B cell (primary cell): ENCODE measurements around the gene CPNE4. TPM values are rescaled to one million over a fixed set of nuclear protein-coding genes. Genes with fewer than 3 reads are reported as not detected.

Experiments used
- ATAC-seq: fragments of 200-7000 bp; cut with Tn5 transposase; one replicate; pipeline ENCODE4 v1.10.0; 2021; ENCODE audit warnings: low read depth, mild to moderate bottlenecking, moderate number of reproducible peaks, moderate library complexity
- CTCF ChIA-PET: fragments of 350-600 bp; sonication (Branson Sonifier 250); formaldehyde crosslinking; loops from one replicate; lab custom pipeline; 2021; ENCODE audit warnings: antibody characterized with exemption, inconsistent platforms; lab: Charles Lee
- POLR2A ChIA-PET: fragments of 350-600 bp; sonication (Branson Sonifier 250); formaldehyde crosslinking; loops from one replicate; lab custom pipeline; 2021; ENCODE audit warnings: antibody characterized with exemption; lab: Charles Lee
- DNase-seq: peaks from one replicate; pipeline ENCODE4 v3.0.0; 2013
- H2AFZ ChIP-seq: 2 replicates; pipeline ENCODE4 v1.6.1; 2012; ENCODE audit warnings: mild to moderate bottlenecking, low read depth, low read length; ENCODE audit not compliant: insufficient read depth, poor library complexity, severe bottlenecking
- H3K27ac ChIP-seq, 2 donors: 1 replicate in 1 of 2; 2 replicates in 1 of 2; pipeline ENCODE4 v1.5.1; 2012 to 2013; ENCODE audit warnings: low read length in 2 of 2, mild to moderate bottlenecking in 2 of 2, moderate library complexity in 1 of 2
- H3K27me3 ChIP-seq, 4 experiments: fragments of 200-600 bp in 1 of 4; sonication (generic) in 1 of 4; replicated peaks in 1 of 4; 1 replicate in 2 of 4; 2 replicates in 2 of 4; pipeline versions ENCODE4 v1.6.1 to v1.7.0; 2013 to 2016; ENCODE audit warnings: low read length in 3 of 4, mild to moderate bottlenecking in 2 of 4, mixed read lengths in 1 of 4, moderate library complexity in 1 of 4; ENCODE audit not compliant: insufficient read depth in 4 of 4, control insufficient read depth in 3 of 4; ENCODE audit errors: control extremely low read depth in 1 of 4
- H3K36me3 ChIP-seq, 2 experiments: replicated peaks in 1 of 2; 1 replicate in 1 of 2; 2 replicates in 1 of 2; pipeline versions ENCODE4 v1.6.1 to v1.7.1; 2013; ENCODE audit warnings: low read length in 1 of 2; ENCODE audit not compliant: insufficient read depth in 2 of 2, control insufficient read depth in 1 of 2; ENCODE audit errors: control extremely low read depth in 1 of 2, extremely low read depth in 1 of 2
- H3K4me1 ChIP-seq, 2 donors: fragments of 200-600 bp in 1 of 2; sonication (generic) in 1 of 2; 1 replicate in 1 of 2; 2 replicates in 1 of 2; pipeline versions ENCODE4 v1.5.1 to v1.6.1; 2013 to 2017; ENCODE audit warnings: low read length in 2 of 2; ENCODE audit not compliant: control insufficient read depth in 2 of 2, insufficient read depth in 2 of 2
- H3K4me2 ChIP-seq: replicated peaks from 2 replicates; pipeline ENCODE3; 2012; ENCODE audit warnings: mild to moderate bottlenecking, low read depth, low read length; ENCODE audit not compliant: poor library complexity, severe bottlenecking
- H3K4me3 ChIP-seq, 5 experiments: fragments of 200-600 bp in 1 of 5; sonication (generic) in 1 of 5; 1 replicate in 3 of 5; 2 replicates in 2 of 5; pipeline versions ENCODE4 v1.5.1 to v1.7.0; 2011 to 2016; ENCODE audit warnings: low read length in 4 of 5, mild to moderate bottlenecking in 4 of 5, low read depth in 2 of 5, control low read depth in 1 of 5, moderate library complexity in 1 of 5; ENCODE audit not compliant: insufficient read depth in 1 of 5; ENCODE audit errors: control extremely low read depth in 1 of 5, extremely low read depth in 1 of 5
- H3K79me2 ChIP-seq: fragments of 200-600 bp; sonication (generic); one replicate; pipeline ENCODE4 v1.6.0; 2016; ENCODE audit warnings: low read length; ENCODE audit not compliant: control insufficient read depth, insufficient read depth
- H3K9ac ChIP-seq: fragments of 200-600 bp; sonication (generic); 2 replicates; pipeline ENCODE4 v1.6.1; 2017; ENCODE audit warnings: mild to moderate bottlenecking, low read length, moderate library complexity
- H3K9me3 ChIP-seq, 3 donors: one replicate each; pipeline versions ENCODE4 v1.6.1 to v1.7.1; 2013; ENCODE audit warnings: low read length in 2 of 3; ENCODE audit not compliant: control insufficient read depth in 2 of 3, insufficient read depth in 1 of 3; ENCODE audit errors: control extremely low read depth in 1 of 3
- H4K20me1 ChIP-seq: 2 replicates; pipeline ENCODE4 v1.6.0; 2012; ENCODE audit warnings: mild to moderate bottlenecking, low read length; ENCODE audit not compliant: insufficient read depth, control insufficient read depth, poor library complexity, severe bottlenecking
- H3K27ac Mint-ChIP-seq: one replicate; pipeline ENCODE4 v1.8.0; 2021; ENCODE audit warnings: mixed read lengths
- H3K27me3 Mint-ChIP-seq: one replicate; pipeline ENCODE4 v1.8.0; 2021; ENCODE audit warnings: mixed read lengths
- H3K4me1 Mint-ChIP-seq: one replicate; pipeline ENCODE4 v1.8.0; 2021; ENCODE audit warnings: mixed read lengths
- H3K4me3 Mint-ChIP-seq: one replicate; pipeline ENCODE4 v1.8.0; 2021; ENCODE audit warnings: mixed read lengths
- H3K9me3 Mint-ChIP-seq: one replicate; pipeline ENCODE4 v1.8.0; 2022; ENCODE audit warnings: mixed read lengths; ENCODE audit not compliant: insufficient read depth
- CTCF ChIP-seq: fragments of 200-600 bp; IDR thresholded peaks from one replicate; pipeline ENCODE4 v1.8.0; 2022; ENCODE audit warnings: antibody characterized with exemption, mild to moderate bottlenecking
- EZH2 ChIP-seq: IDR thresholded peaks from 2 replicates; pipeline ENCODE4 v1.6.1; 2012; ENCODE audit warnings: borderline replicate concordance, low read depth, mild to moderate bottlenecking, moderate library complexity, low read length; ENCODE audit not compliant: insufficient read depth, poor library complexity, severe bottlenecking
- WGBS: methylation state at CpG from one replicate; pipeline ENCODE4 v1.1.5; 2013; ENCODE audit warnings: missing lambda C conversion rate; ENCODE audit not compliant: insufficient coverage; 5-methylcytosine and 5-hydroxymethylcytosine counted together
- intact Hi-C: fragments of 100-400 bp; cut with micrococcal nuclease; formaldehyde crosslinking; loops from one replicate; pipeline ENCODE4 v1.10.0; 2022
- polyA plus RNA-seq: library from polyadenylated mRNA; depleted of rRNA; stranded (reverse); fragments of >200 nt; gene quantifications from 2 replicates; pipeline ENCODE4 v1.2.3, GENCODE V29; 2012
- total RNA-seq, 2 donors: library from RNA; stranded (reverse); fragments of 120-200 nt in 1 of 2; gene quantifications; 1 replicate in 1 of 2; 2 replicates in 1 of 2; pipeline versions ENCODE4 v1.2.3 to v1.2.4, GENCODE V29; 2013 to 2022

CPNE4 gene
- total and polyA plus RNA-seq, 2 donors (not counting 1 experiment from before 2014, with no cell fraction given) = not detected

DNA sequence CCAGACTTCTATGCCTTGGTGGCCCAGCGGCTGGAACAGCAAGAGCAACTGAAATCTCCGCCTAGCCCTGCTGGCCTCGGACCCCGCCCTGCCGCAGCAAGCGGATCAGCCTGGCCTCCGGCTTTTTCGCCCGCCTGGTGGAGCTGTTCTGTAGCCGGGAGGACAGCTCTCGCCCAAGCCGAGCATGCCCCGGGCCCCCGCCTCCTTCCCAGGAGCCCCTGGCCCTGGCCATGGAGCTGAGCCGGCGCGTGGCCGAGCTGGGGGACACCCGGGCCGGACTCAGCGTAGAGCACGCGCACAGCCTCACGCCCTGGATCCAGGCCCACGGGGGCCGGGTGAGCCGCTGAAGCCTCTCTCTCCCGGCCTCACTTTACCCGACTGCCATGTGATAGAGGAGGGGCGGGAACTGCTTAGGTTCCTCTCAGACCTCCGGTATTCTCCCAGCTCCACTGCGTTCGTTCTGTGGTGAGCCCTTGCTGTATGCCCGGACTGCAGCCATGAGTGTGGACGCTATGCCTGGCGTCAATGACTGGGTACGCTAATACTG, 507.9 kb downstream of the CPNE4 start:
- Histone ChIP-seq H3K4me3 (no peak overlapping the region), H3K27ac (no peak overlapping the region), H4K20me1 (no peaks in the 10 kb centered on the region), H3K9ac (no peak overlapping the region), H3K9me3 (peaks cover 0 to 9% (median 0%) of the 10 kb centered on the region in 3 donors), H3K27me3 (peaks cover 0 to 15% (median 0%) of the 10 kb centered on the region in 4 experiments), H2AFZ (no peak overlapping the region), H3K4me1 (no peaks in the 10 kb centered on the region), H3K79me2 (no peaks in the 10 kb centered on the region), H3K36me3 (no peaks in the 10 kb centered on the region), H3K4me2 (no peak overlapping the region)
- H3K4me3 Mint-ChIP-seq = no peak overlapping the region
- H3K27ac Mint-ChIP-seq = no peak overlapping the region
- ATAC-seq (no peak), DNase-seq (no peak)
- ChIA-PET POLR2A (no interaction called here), CTCF (no interaction called here)
- no peak for TF ChIP-seq CTCF
- TF ChIP-seq EZH2 = no peak
- no peaks in the 10 kb centered on the region for H3K9me3 Mint-ChIP-seq
- no peaks in the 10 kb centered on the region for H3K4me1 Mint-ChIP-seq
- intact Hi-C loops = no loop called here
- H3K27me3 Mint-ChIP-seq = peaks cover 38% of the 10 kb centered on the region
- 21% methylated on average over 37 of the region's 37 CpGs for WGBS

DNA sequence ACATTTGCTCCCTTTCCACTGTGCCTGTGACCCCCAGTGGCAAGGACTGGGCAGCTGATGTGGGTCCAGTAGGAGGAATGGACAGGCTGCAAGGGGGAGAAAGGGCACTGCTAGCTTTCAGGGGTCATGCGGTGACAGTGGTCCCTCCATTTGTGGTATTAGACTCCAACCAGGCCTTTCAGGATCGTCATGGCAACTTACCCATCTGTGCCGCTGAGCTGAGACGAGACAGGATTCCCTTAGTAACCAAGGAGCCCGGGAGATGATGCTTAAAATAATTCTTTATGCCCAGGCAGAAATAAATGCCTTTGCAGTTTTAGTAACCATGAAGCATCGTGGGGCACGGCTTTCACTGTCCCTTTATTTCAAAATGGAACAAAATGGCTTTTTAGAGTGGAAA, 516.1 kb downstream of the CPNE4 start:
- Histone ChIP-seq H3K27me3 (no peaks in the 10 kb centered on the region), H3K79me2 (no peaks in the 10 kb centered on the region), H2AFZ (no peak overlapping the region), H3K9me3 (no peaks in the 10 kb centered on the region), H3K4me3 (no peak overlapping the region), H3K36me3 (no peaks in the 10 kb centered on the region), H3K9ac (no peak overlapping the region), H3K27ac (no peak overlapping the region), H4K20me1 (no peaks in the 10 kb centered on the region), H3K4me2 (no peak overlapping the region), H3K4me1 (no peaks in the 10 kb centered on the region)
- ChIA-PET CTCF (no interaction called here), POLR2A (no interaction called here)
- Mint-ChIP-seq H3K27ac (no peak overlapping the region), H3K9me3 (peaks cover 3% of the 10 kb centered on the region), H3K4me1 (no peaks in the 10 kb centered on the region), H3K4me3 (no peak overlapping the region), H3K27me3 (peaks cover 5% of the 10 kb centered on the region)
- intact Hi-C loops = no loop called here
- DNase-seq (no peak), ATAC-seq (no peak)
- 75% methylated on average over 6 of the region's 7 CpGs for WGBS
- no peak for TF ChIP-seq EZH2
- no peak for TF ChIP-seq CTCF
